CD8-positive, alpha-beta memory T cell (primary cell): ENCODE data around the gene SHC3. TPM values are rescaled to one million over a fixed set of nuclear protein-coding genes. Genes with fewer than 3 reads are reported as not detected.

Source experiments
- CTCF ChIA-PET: fragments of 350-600 bp; sonication (Branson Sonifier 250); formaldehyde crosslinking; loops from one replicate; lab custom pipeline; 2021; ENCODE audit warnings: antibody characterized with exemption; lab: Charles Lee
- POLR2A ChIA-PET: fragments of 350-600 bp; sonication (Branson Sonifier 250); formaldehyde crosslinking; loops from one replicate; lab custom pipeline; 2021; ENCODE audit warnings: antibody characterized with exemption; lab: Charles Lee
- DNase-seq, 5 donors: peaks; one replicate each; pipeline versions ENCODE4 v3.0.0 to v3.0.0-alpha.2; 2020 to 2022; ENCODE audit warnings: mixed read lengths in 1 of 5
- H3K27ac ChIP-seq: one replicate; pipeline ENCODE4 v1.7.0; 2013; ENCODE audit warnings: low read depth, mild to moderate bottlenecking, low read length, moderate library complexity
- H3K27me3 ChIP-seq: 2 replicates; pipeline ENCODE4 v1.7.0; 2013; ENCODE audit warnings: low read length, mild to moderate bottlenecking; ENCODE audit not compliant: insufficient read depth, poor library complexity, severe bottlenecking
- H3K36me3 ChIP-seq: 2 replicates; pipeline ENCODE4 v1.7.0; 2013; ENCODE audit warnings: mild to moderate bottlenecking, low read length, moderate library complexity; ENCODE audit not compliant: insufficient read depth
- H3K4me1 ChIP-seq: 2 replicates; pipeline ENCODE4 v1.7.0; 2013; ENCODE audit warnings: mild to moderate bottlenecking, low read length, moderate library complexity; ENCODE audit not compliant: insufficient read depth
- H3K4me3 ChIP-seq: 2 replicates; pipeline ENCODE4 v1.7.0; 2013; ENCODE audit warnings: mild to moderate bottlenecking, low read length
- H3K9me3 ChIP-seq: 2 replicates; pipeline ENCODE4 v1.7.0; 2013; ENCODE audit warnings: mild to moderate bottlenecking, low read length
- H3K27ac Mint-ChIP-seq, 8 donors: one replicate each; pipeline ENCODE4 v1.8.0; 2020 to 2021; ENCODE audit warnings: mixed read lengths in 8 of 8, mild to moderate bottlenecking in 6 of 8, inconsistent platforms in 3 of 8, moderate library complexity in 3 of 8
- H3K27me3 Mint-ChIP-seq, 2 donors: one replicate each; pipeline ENCODE4 v1.8.0; 2020 to 2021; ENCODE audit warnings: mixed read lengths in 2 of 2, mild to moderate bottlenecking in 1 of 2, moderate library complexity in 1 of 2
- H3K36me3 Mint-ChIP-seq, 3 donors: one replicate each; pipeline ENCODE4 v1.8.0; 2020 to 2021; ENCODE audit warnings: mixed read lengths in 3 of 3, inconsistent platforms in 1 of 3, mild to moderate bottlenecking in 1 of 3
- H3K4me1 Mint-ChIP-seq, 3 donors: one replicate each; pipeline ENCODE4 v1.8.0; 2020 to 2021; ENCODE audit warnings: mixed read lengths in 3 of 3, inconsistent platforms in 1 of 3, mild to moderate bottlenecking in 1 of 3
- H3K4me3 Mint-ChIP-seq, 7 donors: one replicate each; pipeline ENCODE4 v1.8.0; 2020 to 2021; ENCODE audit warnings: mixed read lengths in 7 of 7, mild to moderate bottlenecking in 6 of 7, moderate library complexity in 4 of 7, inconsistent platforms in 2 of 7
- H3K9me3 Mint-ChIP-seq, 5 donors: one replicate each; pipeline ENCODE4 v1.8.0; 2020 to 2022; ENCODE audit warnings: mixed read lengths in 5 of 5, mild to moderate bottlenecking in 3 of 5, moderate library complexity in 2 of 5, inconsistent platforms in 1 of 5
- polyA plus RNA-seq: library from polyadenylated mRNA; unstranded; fragments of 300-500 nt; fragmentation: Illumina TruSeq; gene quantifications from one replicate; pipeline ENCODE4 v1.2.3, GENCODE V29; 2021
- total RNA-seq, 2 experiments: library from RNA; stranded (reverse); gene quantifications; one replicate each; pipeline ENCODE4 v1.2.3, GENCODE V29; 2021

The SHC3 gene
- total and polyA plus RNA-seq, 3 experiments from 2014 or later = not detected

- H3K4me1 Mint-ChIP-seq = no peaks in the 10 kb centered on the region
- H3K4me3 Mint-ChIP-seq = no peak overlapping the region
- ChIA-PET POLR2A (no interaction called here), CTCF (no interaction called here)
- Histone ChIP-seq H3K27me3 (no peaks in the 10 kb centered on the region), H3K27ac (no peak overlapping the region), H3K4me3 (no peak overlapping the region), H3K4me1 (no peaks in the 10 kb centered on the region), H3K9me3 (no peaks in the 10 kb centered on the region), H3K36me3 (no peaks in the 10 kb centered on the region)
- peaks cover 2 to 9% of the 10 kb centered on the region in 2 donors for H3K27me3 Mint-ChIP-seq
- no peak overlapping the region for H3K27ac Mint-ChIP-seq
- H3K9me3 Mint-ChIP-seq = peaks cover 0 to 2% (median 0%) of the 10 kb centered on the region in 5 donors
- DNase-seq = no peak
- H3K36me3 Mint-ChIP-seq = no peaks in the 10 kb centered on the region
These were observed 34.4 kb downstream of the SHC3 start for GRCh38 chr9:89144238-89144637.

- no peaks in the 10 kb centered on the region for H3K4me1 ChIP-seq
- H3K4me3 Mint-ChIP-seq = no peak overlapping the region
- no peaks in the 10 kb centered on the region for H3K27me3 ChIP-seq
- H3K9me3 ChIP-seq = no peaks in the 10 kb centered on the region
- no peaks in the 10 kb centered on the region for H3K4me1 Mint-ChIP-seq
- H3K9me3 Mint-ChIP-seq = peaks cover 0 to 2% (median 0%) of the 10 kb centered on the region in 5 donors
- H3K27ac ChIP-seq = no peak overlapping the region
- H3K36me3 Mint-ChIP-seq = no peaks in the 10 kb centered on the region
- POLR2A ChIA-PET = no interaction called here
- no peak overlapping the region for H3K4me3 ChIP-seq
- CTCF ChIA-PET = no interaction called here
- peaks cover 2 to 17% of the 10 kb centered on the region in 2 donors for H3K27me3 Mint-ChIP-seq
- no peak overlapping the region for H3K27ac Mint-ChIP-seq
- H3K36me3 ChIP-seq = no peaks in the 10 kb centered on the region
- no peak for DNase-seq
These were observed 35.4 kb downstream of the SHC3 start for GRCh38 chr9:89143266-89143665.

- H3K36me3 ChIP-seq = no peaks in the 10 kb centered on the region
- CTCF ChIA-PET = no interaction called here
- POLR2A ChIA-PET = no interaction called here
- Mint-ChIP-seq H3K27ac (no peak overlapping the region), H3K4me3 (no peak overlapping the region), H3K27me3 (peaks cover 6 to 12% of the 10 kb centered on the region in 2 donors), H3K9me3 (peaks cover 0 to 6% (median under 1%) of the 10 kb centered on the region in 5 donors), H3K4me1 (no peaks in the 10 kb centered on the region), H3K36me3 (no peaks in the 10 kb centered on the region)
- DNase-seq = no peak
- H3K27ac ChIP-seq = no peak overlapping the region
- no peaks in the 10 kb centered on the region for H3K27me3 ChIP-seq
- H3K4me1 ChIP-seq = no peaks in the 10 kb centered on the region
- H3K4me3 ChIP-seq = no peak overlapping the region
- H3K9me3 ChIP-seq = no peaks in the 10 kb centered on the region
These were observed 39.2 kb downstream of the SHC3 start for GRCh38 chr9:89139455-89139854.

- CTCF ChIA-PET = no interaction called here
- no peaks in the 10 kb centered on the region for H3K27me3 ChIP-seq
- POLR2A ChIA-PET = no interaction called here
- H3K9me3 ChIP-seq = no peaks in the 10 kb centered on the region
- H3K36me3 ChIP-seq = no peaks in the 10 kb centered on the region
- H3K27ac Mint-ChIP-seq = no peak overlapping the region
- H3K9me3 Mint-ChIP-seq = peaks cover 0 to 13% (median 4%) of the 10 kb centered on the region in 5 donors
- H3K4me1 ChIP-seq = no peaks in the 10 kb centered on the region
- no peak overlapping the region for H3K4me3 ChIP-seq
- no peak for DNase-seq
- no peak overlapping the region for H3K27ac ChIP-seq
- no peaks in the 10 kb centered on the region for H3K4me1 Mint-ChIP-seq
- H3K36me3 Mint-ChIP-seq = no peaks in the 10 kb centered on the region
- no peak overlapping the region for H3K4me3 Mint-ChIP-seq
- peaks cover 6 to 12% of the 10 kb centered on the region in 2 donors for H3K27me3 Mint-ChIP-seq
These were observed 39.9 kb downstream of the SHC3 start for GRCh38 chr9:89138463-89139390.

GRCh38 chr9:89137542-89138462 lies 40.8 kb downstream of the SHC3 start:
- H3K27ac Mint-ChIP-seq = no peak overlapping the region
- peaks cover 2 to 14% (median 9%) of the 10 kb centered on the region in 5 donors for H3K9me3 Mint-ChIP-seq
- no peaks in the 10 kb centered on the region for H3K36me3 Mint-ChIP-seq
- CTCF ChIA-PET = no interaction called here
- H3K4me3 Mint-ChIP-seq = no peak overlapping the region
- POLR2A ChIA-PET = no interaction called here
- Histone ChIP-seq H3K4me1 (no peaks in the 10 kb centered on the region), H3K4me3 (no peak overlapping the region), H3K9me3 (no peaks in the 10 kb centered on the region), H3K27ac (no peak overlapping the region), H3K27me3 (no peaks in the 10 kb centered on the region), H3K36me3 (no peaks in the 10 kb centered on the region)
- DNase-seq = no peak
- no peaks in the 10 kb centered on the region for H3K4me1 Mint-ChIP-seq
- H3K27me3 Mint-ChIP-seq = peaks cover 6 to 12% of the 10 kb centered on the region in 2 donors

- H3K9me3 Mint-ChIP-seq = peaks cover 2 to 14% (median 9%) of the 10 kb centered on the region in 5 donors
- Histone ChIP-seq H3K27ac (no peak overlapping the region), H3K4me1 (no peaks in the 10 kb centered on the region), H3K9me3 (no peaks in the 10 kb centered on the region), H3K36me3 (no peaks in the 10 kb centered on the region), H3K4me3 (no peak overlapping the region), H3K27me3 (no peaks in the 10 kb centered on the region)
- H3K36me3 Mint-ChIP-seq = no peaks in the 10 kb centered on the region
- no peak overlapping the region for H3K27ac Mint-ChIP-seq
- H3K4me3 Mint-ChIP-seq = no peak overlapping the region
- ChIA-PET CTCF (no interaction called here), POLR2A (no interaction called here)
- DNase-seq = no peak
- H3K4me1 Mint-ChIP-seq = no peaks in the 10 kb centered on the region
- H3K27me3 Mint-ChIP-seq = peaks cover 6 to 12% of the 10 kb centered on the region in 2 donors
These were observed 42.9 kb downstream of the SHC3 start for GRCh38 chr9:89135591-89136166.

GRCh38 chr9:89134709-89135108 lies 43.9 kb downstream of the SHC3 start:
- no peaks in the 10 kb centered on the region for H3K9me3 ChIP-seq
- no peaks in the 10 kb centered on the region for H3K4me1 Mint-ChIP-seq
- H3K27ac Mint-ChIP-seq = no peak overlapping the region
- CTCF ChIA-PET = no interaction called here
- no peak overlapping the region for H3K27ac ChIP-seq
- DNase-seq = no peak
- H3K27me3 ChIP-seq = no peaks in the 10 kb centered on the region
- H3K9me3 Mint-ChIP-seq = peaks cover 2 to 14% (median 9%) of the 10 kb centered on the region in 5 donors
- no peaks in the 10 kb centered on the region for H3K4me1 ChIP-seq
- peaks cover 4 to 16% of the 10 kb centered on the region in 2 donors for H3K27me3 Mint-ChIP-seq
- H3K4me3 ChIP-seq = no peak overlapping the region
- POLR2A ChIA-PET = no interaction called here
- H3K36me3 ChIP-seq = no peaks in the 10 kb centered on the region
- no peak overlapping the region for H3K4me3 Mint-ChIP-seq
- no peaks in the 10 kb centered on the region for H3K36me3 Mint-ChIP-seq
